Stimulated activated naive CD4-positive, alpha-beta T cell (primary cell): Measurements from ENCODE around the gene PLB1.
"Not testable (repeated sequence)": the region's sequence is repeated elsewhere in the genome, so short reads cannot be mapped to it uniquely, and the experiment has no call there.

ENCODE experiments used
- DNase-seq, 6 experiments: peaks; one replicate each; lab custom pipeline; 2025; lab: John Stamatoyannopoulos, UW

Gene PLB1

GRCh38 chr2:28469947-28470535, 25.8 kb upstream of the PLB1 start:
- no peak for DNase-seq

- no peak for DNase-seq
Observed at GRCh38 chr2:28470759-28471158, 25.1 kb upstream of the PLB1 start.

GRCh38 chr2:28471214-28471613, 24.6 kb upstream of the PLB1 start:
- DNase-seq, result no peak

GRCh38 chr2:28471701-28472236, 24.1 kb upstream of the PLB1 start:
- DNase-seq, result no peak

- not testable (repeated sequence) for DNase-seq
Observed at GRCh38 chr2:28472641-28473040, 23.2 kb upstream of the PLB1 start.

GRCh38 chr2:28475088-28475595, 20.7 kb upstream of the PLB1 start:
- DNase-seq, result no peak

- no peak for DNase-seq
Observed at GRCh38 chr2:28477087-28477486, 18.8 kb upstream of the PLB1 start.

- DNase-seq, result no peak
Observed at GRCh38 chr2:28477645-28478044, 18.2 kb upstream of the PLB1 start.

GRCh38 chr2:28480403-28481049, 15.3 kb upstream of the PLB1 start:
- no peak for DNase-seq

GRCh38 chr2:28481905-28482304, 14.0 kb upstream of the PLB1 start:
- no peak for DNase-seq

GRCh38 chr2:28484835-28485234, 11.0 kb upstream of the PLB1 start:
- DNase-seq, result no peak

- peak in 1 of 6 experiments; percentile 1 for DNase-seq
Observed at GRCh38 chr2:28486526-28486925, 9.3 kb upstream of the PLB1 start.

- no peak for DNase-seq
Observed at GRCh38 chr2:28487258-28487657, 8.6 kb upstream of the PLB1 start.

GRCh38 chr2:28488083-28488830, 7.6 kb upstream of the PLB1 start:
- no peak for DNase-seq

GRCh38 chr2:28488858-28489575, 6.8 kb upstream of the PLB1 start:
- no peak for DNase-seq

GRCh38 chr2:28490558-28490957, 5.3 kb upstream of the PLB1 start:
- DNase-seq, result no peak

- DNase-seq, result no peak
Observed at GRCh38 chr2:28492282-28492681, 3.6 kb upstream of the PLB1 start.

GRCh38 chr2:28493636-28494035, 2.2 kb upstream of the PLB1 start:
- DNase-seq, result no peak

GRCh38 chr2:28496781-28497180, 921 bp downstream of the PLB1 start:
- DNase-seq, result no peak

- no peak for DNase-seq
Observed at GRCh38 chr2:28497206-28497605, 1.3 kb downstream of the PLB1 start.

GRCh38 chr2:28499282-28499681, 3.4 kb downstream of the PLB1 start:
- DNase-seq, result no peak

- no peak for DNase-seq
Observed at GRCh38 chr2:28505361-28505760, 9.5 kb downstream of the PLB1 start.
